ENCODE results near the gene ROS1. TPM values are rescaled to one million over a fixed set of nuclear protein-coding genes. Genes with fewer than 3 reads are reported as not detected.

Gene ROS1
- total RNA-seq, 6 experiments from 2014 or later, result 0.05 to 0.14 (median 0.07) TPM

DNA sequence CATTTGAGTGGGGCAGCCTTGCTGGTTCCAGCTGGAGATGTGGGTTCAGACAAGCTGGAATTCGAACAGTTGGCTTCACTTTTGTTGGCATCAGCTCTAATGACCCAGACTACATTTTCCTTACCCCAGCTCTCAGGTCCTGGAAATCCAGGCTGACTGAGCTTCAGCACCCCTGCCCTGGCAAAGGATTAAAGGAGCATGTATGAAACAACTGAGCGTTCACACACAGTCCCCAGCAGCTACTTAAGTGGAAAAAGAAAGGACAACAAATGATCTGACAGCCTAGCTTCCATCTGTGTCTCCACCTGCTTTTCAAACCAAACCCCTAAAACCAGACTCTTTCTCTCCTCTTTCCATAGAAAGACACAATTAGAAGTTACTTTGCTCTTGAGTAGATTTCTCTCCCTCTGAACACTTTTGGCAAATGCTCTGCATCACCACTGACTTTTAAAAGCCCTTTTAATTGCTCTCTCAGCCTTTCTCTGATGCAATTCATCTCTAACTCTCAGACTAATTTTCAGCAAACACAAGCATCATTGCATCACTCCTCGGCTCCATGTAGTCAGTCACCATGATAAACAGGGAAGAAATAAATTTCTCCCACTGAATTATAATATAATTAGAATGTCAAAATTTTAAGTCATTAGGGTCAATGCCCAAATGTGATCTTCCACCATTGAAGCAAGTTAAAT, 28.1 kb downstream of the ROS1 start:
- DNase-seq, result no peak
- H3K9me3 Mint-ChIP-seq, result no peaks in the 10 kb centered on the region
- no peak for TF ChIP-seq CTCF (IDR thresholded peaks at IDR 0.05)
- H3K4me3 Mint-ChIP-seq, result no peak overlapping the region
- peaks cover 3% of the 10 kb centered on the region; the same call in 1 of the 2 replicates for H3K27me3 Mint-ChIP-seq (ENCODE audit: insufficient read depth)
- H3K36me3 Mint-ChIP-seq (ENCODE audit: low read depth), result no peaks in the 10 kb centered on the region
- no peak overlapping the region for H3K27ac Mint-ChIP-seq
- peaks cover 6% of the 10 kb centered on the region for H3K4me1 Mint-ChIP-seq (ENCODE audit: low read depth)

GRCh38 chr6:117396228-117396627, 29.5 kb downstream of the ROS1 start:
- Mint-ChIP-seq H3K4me3 (no peak overlapping the region), H3K36me3 (ENCODE audit: low read depth) (no peaks in the 10 kb centered on the region), H3K9me3 (no peaks in the 10 kb centered on the region), H3K4me1 (ENCODE audit: low read depth) (peaks cover 9% of the 10 kb centered on the region), H3K27me3 (ENCODE audit: insufficient read depth) (peaks cover 3% of the 10 kb centered on the region; the same call in 1 of the 2 replicates), H3K27ac (no peak overlapping the region)
- DNase-seq, result no peak
- no peak for TF ChIP-seq CTCF (IDR thresholded peaks at IDR 0.05)

DNA sequence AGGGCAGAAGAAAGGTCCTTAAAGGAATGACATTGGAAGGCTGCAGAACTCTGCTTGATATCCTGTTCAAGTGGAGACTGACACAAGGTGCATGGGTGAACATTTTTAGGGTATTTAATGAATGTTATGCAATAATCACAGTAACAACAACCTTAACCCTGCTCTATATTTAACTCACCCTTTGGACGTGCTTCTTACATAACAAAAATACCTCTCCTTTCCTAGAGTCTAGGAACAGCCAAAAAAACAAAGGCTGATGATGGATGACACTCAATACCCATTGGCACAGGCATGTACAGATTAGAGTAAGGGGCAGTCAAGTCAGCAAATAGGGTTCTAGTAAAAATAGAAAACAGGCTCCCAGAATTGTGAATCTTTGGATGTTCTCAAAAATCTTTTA, 30.6 kb downstream of the ROS1 start:
- peaks cover 9% of the 10 kb centered on the region for H3K4me1 Mint-ChIP-seq (ENCODE audit: low read depth)
- no peak overlapping the region for H3K4me3 Mint-ChIP-seq
- H3K27ac Mint-ChIP-seq, result no peak overlapping the region
- H3K27me3 Mint-ChIP-seq (ENCODE audit: insufficient read depth), result peaks cover 3% of the 10 kb centered on the region; the same call in 1 of the 2 replicates
- no peak for DNase-seq
- H3K9me3 Mint-ChIP-seq, result no peaks in the 10 kb centered on the region
- TF ChIP-seq CTCF (IDR thresholded peaks at IDR 0.05), result no peak
- H3K36me3 Mint-ChIP-seq (ENCODE audit: low read depth), result no peaks in the 10 kb centered on the region

DNA sequence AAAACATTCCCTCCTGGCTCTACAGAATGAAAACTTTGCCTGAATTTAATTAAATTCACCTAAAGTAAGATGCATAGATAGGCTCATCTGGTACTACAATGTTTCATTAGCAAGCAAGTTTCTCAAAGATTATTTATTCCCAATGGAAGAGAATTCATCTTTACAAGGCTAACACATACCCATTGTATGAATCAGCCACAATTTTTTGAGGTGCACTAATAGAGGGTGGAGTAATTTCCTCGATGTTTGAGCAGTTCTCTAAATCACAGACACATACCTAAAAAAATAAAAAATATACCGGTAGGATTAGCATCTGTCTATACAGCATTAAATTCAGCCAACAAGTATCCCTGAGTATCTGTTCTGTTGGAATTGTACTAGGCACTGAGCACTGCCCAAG, 32.7 kb downstream of the ROS1 start:
- Mint-ChIP-seq H3K27me3 (ENCODE audit: insufficient read depth) (peaks cover 3% of the 10 kb centered on the region; the same call in 1 of the 2 replicates), H3K9me3 (no peaks in the 10 kb centered on the region), H3K36me3 (ENCODE audit: low read depth) (no peaks in the 10 kb centered on the region), H3K4me3 (no peak overlapping the region), H3K4me1 (ENCODE audit: low read depth) (peaks cover 13% of the 10 kb centered on the region), H3K27ac (no peak overlapping the region)
- no peak for DNase-seq
- TF ChIP-seq CTCF (IDR thresholded peaks at IDR 0.05), result no peak

DNA sequence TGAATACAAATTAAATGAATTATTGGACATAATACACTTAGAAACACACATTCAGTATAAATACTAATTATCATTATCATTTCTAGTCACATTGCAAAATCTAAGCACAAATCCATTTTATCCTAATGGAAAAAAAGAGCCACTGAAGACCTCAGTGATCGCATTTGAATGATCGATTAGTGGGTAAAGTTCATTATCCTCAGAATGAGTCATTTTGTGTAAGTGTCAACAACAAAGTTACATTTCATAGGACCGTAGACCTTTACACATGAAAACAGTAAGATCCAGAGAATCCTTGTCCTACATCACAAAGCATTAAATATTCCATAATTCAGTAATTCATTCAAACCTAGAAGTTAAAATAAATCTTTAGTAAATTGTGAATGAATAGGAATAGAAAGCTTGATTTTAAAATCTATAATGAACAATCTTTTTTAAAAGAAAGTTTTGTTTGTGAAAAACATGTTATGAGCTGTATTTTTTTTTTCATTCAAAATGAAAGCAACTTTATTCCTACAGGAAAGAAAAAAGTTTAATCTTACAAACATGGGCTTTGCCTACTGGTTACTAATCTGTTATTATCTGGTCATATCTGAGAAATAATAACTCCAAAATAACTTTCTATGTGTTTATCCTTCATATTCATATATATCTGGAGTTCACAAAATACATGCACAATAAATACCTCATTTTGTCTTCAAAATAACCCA, 33.7 kb downstream of the ROS1 start:
- Mint-ChIP-seq H3K36me3 (ENCODE audit: low read depth) (no peaks in the 10 kb centered on the region), H3K4me1 (ENCODE audit: low read depth) (peaks cover 13% of the 10 kb centered on the region), H3K9me3 (no peaks in the 10 kb centered on the region), H3K27ac (no peak overlapping the region), H3K4me3 (no peak overlapping the region), H3K27me3 (ENCODE audit: insufficient read depth) (peaks cover 3% of the 10 kb centered on the region)
- no peak for TF ChIP-seq CTCF (IDR thresholded peaks at IDR 0.05)
- no peak for DNase-seq

Measured in HFFc6 (cell line).